ENCODE results near the gene NDUFB11.

DNA sequence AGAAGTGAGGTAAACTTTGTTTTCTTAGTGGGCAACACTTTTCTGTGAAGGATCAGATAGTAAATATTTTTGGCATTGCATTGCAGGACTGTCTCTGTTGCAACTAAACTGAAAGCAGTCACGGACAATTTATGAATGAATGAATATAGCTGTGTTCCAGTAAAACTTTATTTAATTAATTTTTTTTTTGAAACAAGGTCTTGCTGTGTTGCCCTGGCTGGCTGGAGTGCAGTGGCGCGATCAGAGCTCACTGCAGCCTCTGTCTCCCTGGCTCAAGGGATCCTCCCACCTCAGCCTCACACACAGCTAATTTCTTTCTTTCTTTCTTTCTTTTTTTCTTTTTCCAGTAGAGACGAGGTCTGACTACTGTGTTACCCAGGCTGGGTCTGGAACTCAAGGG is 16.3 kb upstream of the NDUFB11 start:
- no peak for TF ChIP-seq GATA2 (IDR thresholded peaks at IDR 0.05; ENCODE audit: low read depth, low read length)
- TF ChIP-seq GATA3 (IDR thresholded peaks at IDR 0.05; ENCODE audit: low read depth, low read length): no peak
